ENCODE results near the gene RPL37A.

RPL37A gene

DNA sequence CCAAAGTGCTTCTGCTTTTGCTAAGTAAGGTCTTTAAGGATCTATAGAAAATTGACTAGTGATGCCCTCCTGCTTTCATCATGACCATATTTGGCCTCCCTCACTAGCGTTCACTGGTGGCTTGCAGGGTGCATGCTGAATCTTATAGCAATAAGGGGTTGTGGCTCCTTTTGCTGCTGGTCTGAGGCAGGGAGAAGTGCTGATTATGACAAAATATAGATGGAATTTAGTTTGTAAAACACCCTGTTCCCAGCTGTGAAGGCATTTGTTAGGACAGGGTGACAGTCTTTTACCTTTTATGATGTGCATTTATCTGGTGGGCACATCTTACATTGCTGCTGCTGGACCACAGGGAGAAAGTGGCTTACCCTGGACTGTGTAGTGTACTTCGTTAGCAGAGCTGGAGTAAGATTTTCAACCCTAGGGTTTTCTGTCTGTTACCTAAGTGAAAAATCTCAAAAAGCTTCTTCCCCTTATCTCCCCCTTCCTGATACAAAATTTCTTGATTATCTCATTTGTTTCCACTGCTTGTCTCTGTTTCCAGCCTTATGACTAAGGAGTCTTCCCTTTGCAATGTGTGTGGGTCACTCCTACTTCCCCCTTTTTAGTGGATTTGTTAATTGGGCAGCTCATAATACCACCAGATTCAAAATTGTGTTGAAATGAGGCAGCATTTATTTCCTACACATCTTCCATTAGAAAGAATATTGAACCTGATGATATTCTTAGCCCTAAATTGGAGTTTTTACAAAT lies 21.2 kb upstream of the RPL37A start:
- Histone ChIP-seq H3K4me2 (ENCODE audit: low read depth, low read length, poor library complexity, severe bottlenecking) (no peak overlapping the region), H3F3A (ENCODE audit: insufficient read depth) (no peaks in the 10 kb centered on the region), H3K27ac (ENCODE audit: low read depth, low read length) (no peak overlapping the region), H3K9me2 (replicated peaks; ENCODE audit: insufficient read depth, low read length) (no peaks in the 10 kb centered on the region), H3K36me3 (ENCODE audit: low read length) (no peaks in the 10 kb centered on the region), H2AFZ (ENCODE audit: low read depth, low read length, severe bottlenecking) (no peak overlapping the region), H3K4me3 (ENCODE audit: insufficient read depth, low read length, poor library complexity, severe bottlenecking) (no peak overlapping the region), H3K9ac (ENCODE audit: low read length) (no peak overlapping the region), H3K79me2 (ENCODE audit: insufficient read depth, low read length) (no peaks in the 10 kb centered on the region), H3K9me3 (ENCODE audit: insufficient read depth, low read length) (no peaks in the 10 kb centered on the region), H3K27me3 (ENCODE audit: low read length) (no peaks in the 10 kb centered on the region), H4K20me1 (ENCODE audit: low read depth, low read length) (no peaks in the 10 kb centered on the region)
- TF ChIP-seq, protein P1, sequence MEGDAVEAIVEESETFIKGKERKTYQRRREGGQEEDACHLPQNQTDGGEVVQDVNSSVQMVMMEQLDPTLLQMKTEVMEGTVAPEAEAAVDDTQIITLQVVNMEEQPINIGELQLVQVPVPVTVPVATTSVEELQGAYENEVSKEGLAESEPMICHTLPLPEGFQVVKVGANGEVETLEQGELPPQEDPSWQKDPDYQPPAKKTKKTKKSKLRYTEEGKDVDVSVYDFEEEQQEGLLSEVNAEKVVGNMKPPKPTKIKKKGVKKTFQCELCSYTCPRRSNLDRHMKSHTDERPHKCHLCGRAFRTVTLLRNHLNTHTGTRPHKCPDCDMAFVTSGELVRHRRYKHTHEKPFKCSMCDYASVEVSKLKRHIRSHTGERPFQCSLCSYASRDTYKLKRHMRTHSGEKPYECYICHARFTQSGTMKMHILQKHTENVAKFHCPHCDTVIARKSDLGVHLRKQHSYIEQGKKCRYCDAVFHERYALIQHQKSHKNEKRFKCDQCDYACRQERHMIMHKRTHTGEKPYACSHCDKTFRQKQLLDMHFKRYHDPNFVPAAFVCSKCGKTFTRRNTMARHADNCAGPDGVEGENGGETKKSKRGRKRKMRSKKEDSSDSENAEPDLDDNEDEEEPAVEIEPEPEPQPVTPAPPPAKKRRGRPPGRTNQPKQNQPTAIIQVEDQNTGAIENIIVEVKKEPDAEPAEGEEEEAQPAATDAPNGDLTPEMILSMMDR (IDR thresholded peaks at IDR 0.05; ENCODE audit: insufficient read depth, low read length, poor library complexity, severe bottlenecking) = no peak
- no peak for TF ChIP-seq EZH2phosphoT487 (conservative IDR thresholded peaks at IDR 0.05; ENCODE audit: low read length)

DNA sequence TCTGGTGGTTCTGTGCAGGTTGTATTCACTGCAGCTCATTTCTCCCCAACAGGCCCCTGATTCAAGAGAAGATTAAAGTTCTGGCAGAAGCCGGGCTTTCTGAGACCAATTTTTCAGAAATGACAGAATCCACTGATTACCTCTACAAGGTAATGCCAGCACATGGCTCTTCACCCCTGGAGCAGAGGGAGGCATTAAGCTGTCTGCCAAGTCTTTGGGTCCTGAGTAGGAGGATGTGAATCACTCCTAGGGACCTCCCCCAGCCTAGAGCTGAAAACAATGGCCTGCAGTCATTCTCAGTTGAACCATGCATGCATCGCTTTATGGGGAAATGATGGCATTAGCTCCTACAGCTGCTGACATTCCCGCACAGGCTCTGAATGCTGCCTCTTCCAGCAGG lies 20.5 kb upstream of the RPL37A start:
- H3K9me2 ChIP-seq (replicated peaks; ENCODE audit: insufficient read depth, low read length) = no peaks in the 10 kb centered on the region
- no peak overlapping the region for H3K27ac ChIP-seq (ENCODE audit: low read depth, low read length)
- H3K9me3 ChIP-seq (ENCODE audit: insufficient read depth, low read length) = no peaks in the 10 kb centered on the region
- no peaks in the 10 kb centered on the region for H3F3A ChIP-seq (ENCODE audit: insufficient read depth)
- no peaks in the 10 kb centered on the region for H3K79me2 ChIP-seq (ENCODE audit: insufficient read depth, low read length)
- no peak overlapping the region for H2AFZ ChIP-seq (ENCODE audit: low read depth, low read length, severe bottlenecking)
- TF ChIP-seq, protein P1 (IDR thresholded peaks at IDR 0.05; ENCODE audit: insufficient read depth, low read length, poor library complexity, severe bottlenecking) = no peak
- TF ChIP-seq EZH2phosphoT487 (conservative IDR thresholded peaks at IDR 0.05; ENCODE audit: low read length) = no peak
- H3K4me2 ChIP-seq (ENCODE audit: low read depth, low read length, poor library complexity, severe bottlenecking) = no peak overlapping the region
- H3K27me3 ChIP-seq (ENCODE audit: low read length) = no peaks in the 10 kb centered on the region
- H3K4me3 ChIP-seq (ENCODE audit: insufficient read depth, low read length, poor library complexity, severe bottlenecking) = no peak overlapping the region
- H4K20me1 ChIP-seq (ENCODE audit: low read depth, low read length) = no peaks in the 10 kb centered on the region
- no peaks in the 10 kb centered on the region for H3K36me3 ChIP-seq (ENCODE audit: low read length)
- H3K9ac ChIP-seq (ENCODE audit: low read length) = no peak overlapping the region

DNA sequence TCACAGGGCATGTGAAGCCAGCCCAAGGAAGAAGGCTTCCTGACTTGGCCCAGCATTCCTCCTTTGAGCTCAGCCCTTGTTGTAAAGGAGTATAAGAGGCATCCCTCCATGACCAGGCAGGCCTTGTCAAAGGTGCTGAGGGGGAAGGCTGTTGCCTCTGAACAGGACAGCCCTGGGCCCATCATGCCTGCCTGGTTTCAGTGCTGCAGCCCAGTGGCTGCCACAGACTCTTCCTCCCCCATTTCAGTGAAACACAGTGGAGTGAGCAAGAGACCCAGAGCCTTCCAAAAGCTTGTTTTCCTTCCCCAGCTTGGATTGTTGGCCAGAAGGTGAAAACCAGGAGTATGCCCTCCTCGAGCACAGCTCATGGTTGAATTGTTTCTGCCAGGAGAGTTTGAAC lies 19.9 kb upstream of the RPL37A start:
- no peaks in the 10 kb centered on the region for H3K9me2 ChIP-seq (replicated peaks; ENCODE audit: insufficient read depth, low read length)
- H3K27me3 ChIP-seq (ENCODE audit: low read length) = no peaks in the 10 kb centered on the region
- no peaks in the 10 kb centered on the region for H3K79me2 ChIP-seq (ENCODE audit: insufficient read depth, low read length)
- H3K36me3 ChIP-seq (ENCODE audit: low read length) = no peaks in the 10 kb centered on the region
- H3K4me2 ChIP-seq (ENCODE audit: low read depth, low read length, poor library complexity, severe bottlenecking) = no peak overlapping the region
- no peaks in the 10 kb centered on the region for H4K20me1 ChIP-seq (ENCODE audit: low read depth, low read length)
- no peak overlapping the region for H3K9ac ChIP-seq (ENCODE audit: low read length)
- no peak overlapping the region for H2AFZ ChIP-seq (ENCODE audit: low read depth, low read length, severe bottlenecking)
- H3K9me3 ChIP-seq (ENCODE audit: insufficient read depth, low read length) = no peaks in the 10 kb centered on the region
- no peaks in the 10 kb centered on the region for H3F3A ChIP-seq (ENCODE audit: insufficient read depth)
- no peak overlapping the region for H3K4me3 ChIP-seq (ENCODE audit: insufficient read depth, low read length, poor library complexity, severe bottlenecking)
- H3K27ac ChIP-seq (ENCODE audit: low read depth, low read length) = no peak overlapping the region
- TF ChIP-seq, protein P1 (IDR thresholded peaks at IDR 0.05; ENCODE audit: insufficient read depth, low read length, poor library complexity, severe bottlenecking) = no peak
- TF ChIP-seq EZH2phosphoT487 (conservative IDR thresholded peaks at IDR 0.05; ENCODE audit: low read length) = no peak
